Measurements from ENCODE around the gene PHAX.

GRCh38 chr5:126599499-126599898 lies 1.2 kb upstream of the PHAX start:
- TF ChIP-seq CTCF (optimal IDR thresholded peaks at IDR 0.05 in 1 of 3, IDR thresholded peaks at IDR 0.05 in 1 of 3, conservative IDR thresholded peaks at IDR 0.05 in 1 of 3; ENCODE audit: extremely low read depth in 1 of 3, insufficient read depth in 2 of 3, low read length in 3 of 3), result no peak
- TF ChIP-seq EZH2 (IDR thresholded peaks at IDR 0.05; ENCODE audit: low read length), result no peak
